ENCODE results near the gene CPNE1. TPM values are rescaled to one million over a fixed set of nuclear protein-coding genes. Genes with fewer than 3 reads are reported as not detected.

CPNE1 gene
- total RNA-seq, 1 experiment from 2014 or later = 64.5 TPM

DNA sequence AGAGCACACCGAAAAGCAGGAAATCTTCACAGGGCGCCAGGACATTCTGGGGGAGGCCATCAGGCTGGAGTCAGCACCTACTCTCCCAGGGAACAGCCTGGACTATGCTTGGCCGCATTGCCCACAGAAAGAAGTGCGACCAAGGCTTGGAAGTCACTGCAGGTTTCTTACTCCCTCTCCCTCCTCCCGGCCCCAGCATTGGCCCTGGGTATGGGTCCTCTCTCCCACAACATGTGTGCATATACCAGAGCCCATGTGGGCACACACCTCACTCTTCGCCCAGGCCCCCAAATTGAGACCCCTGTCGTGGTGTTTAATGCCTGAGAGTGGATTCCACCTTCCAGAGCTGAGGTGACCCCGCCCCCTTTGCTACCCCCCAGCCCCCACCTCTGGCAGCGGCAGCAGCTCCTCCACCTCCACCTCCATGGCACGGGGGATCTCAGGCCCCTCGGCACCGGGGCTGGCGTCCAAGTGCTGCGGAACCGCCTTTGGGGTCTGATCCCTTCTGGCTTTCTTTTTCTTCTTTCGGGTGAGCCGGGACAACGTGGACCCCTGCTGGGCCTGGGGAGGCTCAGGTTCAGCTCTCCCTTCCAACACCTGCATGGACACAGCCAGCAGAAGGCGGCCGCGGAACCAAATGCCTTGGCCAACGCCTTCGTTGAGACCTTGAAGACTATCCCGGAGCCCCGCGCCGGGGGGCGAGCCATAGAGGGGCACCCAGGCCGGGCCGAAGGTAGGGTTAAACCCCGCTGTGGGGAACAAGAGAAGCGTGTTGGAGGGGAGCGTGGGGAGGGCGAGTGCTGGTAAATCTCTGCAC, 64.3 kb downstream of the CPNE1 start:
- DNase-seq (ENCODE audit: low read depth) = no peak

DNA sequence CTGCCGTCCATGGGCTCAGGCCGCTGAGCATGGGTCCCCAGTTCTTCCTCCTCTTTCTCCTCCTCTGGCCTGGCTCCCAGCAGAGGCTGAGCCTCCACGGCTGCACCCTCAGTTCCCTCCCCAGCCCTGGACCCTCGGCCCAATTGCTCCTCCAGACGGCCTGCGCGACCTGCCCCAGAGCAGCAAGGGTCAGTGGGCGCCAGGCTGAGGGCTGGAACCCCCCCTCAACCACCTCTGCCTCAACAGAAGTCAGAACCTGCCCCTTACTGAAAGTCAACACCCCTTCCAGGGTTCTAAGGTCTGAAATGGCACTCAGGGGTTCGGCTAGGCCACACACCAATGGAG, 65.0 kb downstream of the CPNE1 start:
- no peak for DNase-seq (ENCODE audit: low read depth)

DNA sequence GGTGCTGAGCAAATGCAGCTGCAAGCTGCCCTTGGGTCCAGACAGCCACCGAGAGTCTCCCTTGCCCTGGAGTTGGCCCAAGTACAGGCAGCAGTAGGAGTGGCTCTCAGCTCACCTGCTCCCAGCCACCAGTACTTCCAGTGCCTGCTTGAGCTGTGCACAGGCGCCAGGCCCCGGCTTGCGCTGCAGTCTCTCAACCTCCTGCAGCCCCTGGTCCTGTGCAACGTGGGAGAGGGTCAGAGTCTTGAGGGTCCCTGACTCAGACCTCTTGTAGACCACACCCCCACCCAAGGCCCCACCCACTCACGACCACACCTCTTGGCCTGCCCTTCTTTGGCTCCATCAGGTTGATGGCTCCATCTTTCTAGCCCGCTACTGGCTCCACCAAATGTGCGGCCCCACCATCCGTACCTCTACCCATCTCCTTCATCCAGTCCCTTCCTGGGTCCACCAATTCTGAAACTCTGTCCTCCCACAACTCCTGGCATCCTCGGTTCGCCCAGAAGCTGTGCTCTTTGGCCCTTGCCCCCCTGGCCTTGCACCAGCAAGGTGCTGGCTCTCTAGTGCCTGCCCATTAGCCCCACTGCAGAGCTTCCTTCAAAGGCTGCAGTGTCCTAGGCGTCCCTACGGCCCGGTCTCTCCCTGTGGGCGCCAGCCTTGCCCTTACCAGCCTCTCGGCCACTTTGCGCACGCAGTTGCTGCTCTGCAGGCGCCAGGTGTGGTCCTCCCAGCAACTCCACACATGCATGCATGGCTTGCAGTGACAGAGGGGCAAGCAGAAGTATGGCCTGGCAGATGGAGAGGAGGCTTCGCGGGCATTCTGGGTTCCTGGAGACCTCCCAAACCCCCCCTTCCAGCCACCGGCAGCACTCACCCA, 65.6 kb downstream of the CPNE1 start:
- DNase-seq (ENCODE audit: low read depth) = no peak

DNA sequence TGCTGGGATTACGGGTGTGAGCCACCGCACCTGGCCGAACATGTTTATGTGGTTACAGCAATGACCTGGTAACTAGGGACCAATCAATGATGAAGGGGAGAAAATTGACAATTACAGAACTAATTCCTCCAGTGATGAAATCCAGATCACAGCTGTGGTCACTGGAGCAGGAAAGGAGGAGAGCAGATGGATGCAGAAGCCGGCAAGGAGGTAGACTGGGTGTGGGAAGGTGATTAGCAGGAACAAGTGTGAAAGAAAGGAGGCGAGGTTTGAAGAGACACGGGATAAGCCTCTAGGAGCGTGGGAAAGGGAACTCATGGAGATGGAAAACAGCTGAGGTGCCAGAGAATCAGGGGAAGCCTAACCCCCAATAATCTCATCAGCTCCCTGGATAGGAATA, 66.2 kb downstream of the CPNE1 start:
- DNase-seq (ENCODE audit: low read depth) = no peak

DNA sequence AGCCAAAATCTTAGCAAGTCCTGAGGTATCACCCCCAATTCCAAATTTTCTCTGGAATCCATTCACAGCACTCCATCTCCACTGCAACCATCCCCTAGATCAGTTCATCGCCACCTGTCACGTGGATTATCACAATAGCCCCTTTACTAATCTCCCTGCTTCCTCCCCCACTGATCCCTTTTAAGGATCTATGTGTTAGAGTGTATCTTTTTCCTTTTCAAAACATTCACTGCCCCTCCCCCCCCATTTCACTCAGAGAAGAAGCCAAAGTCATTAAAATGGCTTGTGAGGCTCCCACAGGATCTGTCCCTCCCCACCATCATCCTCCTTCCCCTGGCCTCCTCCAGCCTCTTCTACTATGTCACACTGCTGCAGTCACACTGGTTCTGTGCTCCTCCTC, 67.5 kb downstream of the CPNE1 start:
- DNase-seq (ENCODE audit: low read depth) = no peak

DNA sequence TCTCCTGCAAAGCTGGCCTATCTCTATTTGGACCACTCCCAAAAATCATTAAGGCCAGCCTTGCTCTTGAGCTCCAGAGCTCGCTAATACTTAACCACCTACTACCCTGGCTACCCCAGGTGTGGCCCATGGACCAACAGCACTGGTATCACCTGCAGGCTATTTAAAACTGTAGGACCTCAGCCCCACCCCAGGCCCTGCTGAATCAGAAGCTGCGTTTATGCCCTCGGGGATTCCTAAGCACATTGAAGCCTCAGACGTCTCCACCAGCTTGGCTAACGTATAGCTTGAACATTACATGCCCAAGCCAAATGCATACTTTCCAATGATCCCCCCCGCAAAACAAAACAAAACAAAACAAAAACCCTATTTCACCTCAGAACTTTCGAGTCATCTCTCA, 68.8 kb downstream of the CPNE1 start:
- DNase-seq (ENCODE audit: low read depth) = no peak

DNA sequence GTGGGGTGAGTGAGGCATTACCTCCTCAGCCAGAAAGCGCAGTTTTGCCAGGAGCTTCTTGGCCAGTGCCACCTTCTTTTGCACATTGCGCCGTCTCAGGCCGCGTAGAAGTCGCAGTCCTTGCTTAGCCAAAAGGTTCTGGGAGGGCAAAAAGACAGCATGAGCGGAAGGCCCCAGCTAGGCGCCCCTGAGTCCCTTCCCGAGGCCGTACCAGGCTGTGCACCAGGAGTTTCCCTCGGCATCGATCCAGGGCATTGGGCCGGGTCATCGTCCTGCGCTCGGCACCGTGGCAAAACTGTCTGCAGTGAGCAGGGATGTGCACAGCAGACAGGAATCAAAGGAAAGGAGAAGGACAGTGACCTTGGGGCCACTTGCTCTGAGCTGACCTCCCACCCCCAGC, 69.2 kb downstream of the CPNE1 start:
- no peak for DNase-seq (ENCODE audit: low read depth)

DNA sequence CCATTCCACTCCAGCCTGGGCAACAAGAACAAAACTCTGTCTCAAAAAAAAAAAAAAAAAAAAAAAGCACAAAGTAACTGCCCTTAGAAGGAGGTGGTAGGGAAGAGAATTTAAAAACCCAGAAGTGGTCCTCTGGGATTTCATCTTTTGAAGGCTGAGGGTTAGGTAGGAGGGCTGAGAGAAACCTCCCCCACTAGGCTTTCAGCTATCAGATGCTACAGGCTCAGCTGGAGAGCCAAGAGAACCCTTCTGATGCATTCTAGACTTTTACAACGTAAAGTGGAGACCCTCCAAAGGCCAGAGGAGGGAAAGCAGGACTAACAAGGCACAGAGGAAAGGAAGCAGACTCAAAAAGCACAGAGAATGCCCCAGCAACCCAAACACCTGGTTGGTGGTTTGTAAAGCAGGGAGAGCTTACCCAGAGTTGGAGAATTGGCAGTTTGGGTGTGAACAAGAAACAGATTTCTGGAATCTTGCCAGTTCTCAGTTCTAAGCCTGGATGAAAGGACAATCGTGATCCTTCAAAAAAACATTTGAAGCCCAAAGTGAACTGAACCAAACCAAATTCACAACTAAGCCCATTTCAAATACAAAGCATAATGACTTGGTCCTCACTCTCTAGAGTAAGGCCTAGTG, 72.2 kb downstream of the CPNE1 start:
- DNase-seq (ENCODE audit: low read depth) = no peak

DNA sequence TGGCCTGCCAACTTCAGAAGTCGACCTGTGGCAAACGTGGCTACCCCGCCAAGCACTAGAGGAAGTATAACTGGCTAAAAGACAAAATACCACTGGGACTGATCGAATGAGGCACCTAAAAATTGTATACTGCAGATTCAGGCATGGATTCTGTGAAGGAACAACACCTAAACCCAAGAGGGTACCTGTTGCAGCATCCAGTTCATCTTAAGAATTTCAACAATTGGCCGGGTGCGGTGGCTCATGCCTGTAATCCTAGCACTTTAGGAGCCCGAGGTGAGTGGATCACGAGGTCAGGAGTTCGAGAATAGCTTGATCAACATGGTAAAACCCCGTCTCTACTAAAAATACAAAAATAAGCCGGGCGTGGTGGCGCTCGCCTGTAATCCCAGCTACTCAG, 76.3 kb downstream of the CPNE1 start:
- no peak for DNase-seq (ENCODE audit: low read depth)

DNA sequence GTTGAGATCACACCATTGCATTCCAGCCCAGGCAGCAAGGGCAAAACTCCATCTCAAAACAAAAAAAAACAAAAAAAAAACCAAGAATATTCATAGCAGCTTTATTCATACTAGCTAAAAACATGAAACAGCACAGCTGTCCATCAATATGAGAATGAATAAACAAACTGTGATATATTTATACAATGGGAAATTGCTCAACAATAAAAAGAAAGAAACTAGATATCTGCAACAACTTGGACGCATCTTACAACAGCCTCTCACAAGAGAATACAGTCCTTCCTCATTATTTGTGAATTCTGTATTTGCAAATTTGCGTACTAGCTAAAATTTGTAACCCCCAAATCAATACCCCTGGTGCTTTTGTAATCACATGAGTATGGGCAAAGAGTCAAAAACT, 77.3 kb downstream of the CPNE1 start:
- DNase-seq (ENCODE audit: low read depth) = no peak

DNA sequence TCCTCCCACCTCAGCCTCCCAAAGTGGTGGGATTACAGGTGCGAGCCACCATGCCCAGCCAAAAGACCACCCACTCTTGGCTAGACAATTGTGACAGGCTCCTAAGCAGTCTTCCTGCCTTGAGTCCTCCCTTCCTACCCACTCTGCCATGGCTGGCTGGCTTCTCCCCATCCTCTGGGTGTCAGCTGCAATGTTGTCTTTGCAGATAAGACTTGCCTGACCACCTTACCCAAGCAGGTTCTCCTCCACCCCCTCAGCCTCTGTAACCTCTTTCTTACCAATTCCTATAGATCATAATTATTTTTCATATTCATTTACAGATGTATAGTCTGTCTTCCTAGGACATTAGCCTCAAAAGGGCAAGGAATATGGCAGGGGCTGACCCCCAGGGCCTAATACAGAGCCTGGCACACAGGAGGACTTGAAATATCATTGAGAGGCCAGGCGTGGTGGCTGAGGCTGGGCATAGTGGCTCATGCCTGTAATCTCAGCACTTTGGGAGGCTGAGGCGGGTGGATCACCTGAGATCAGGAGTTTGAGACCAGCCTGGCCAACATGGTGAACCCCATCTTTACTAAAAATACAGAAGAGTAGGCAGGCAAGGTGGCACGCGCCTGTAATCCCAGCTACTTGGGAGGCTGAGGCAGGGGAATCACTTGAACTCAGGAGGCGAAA, 77.8 kb downstream of the CPNE1 start:
- no peak for DNase-seq (ENCODE audit: low read depth)

DNA sequence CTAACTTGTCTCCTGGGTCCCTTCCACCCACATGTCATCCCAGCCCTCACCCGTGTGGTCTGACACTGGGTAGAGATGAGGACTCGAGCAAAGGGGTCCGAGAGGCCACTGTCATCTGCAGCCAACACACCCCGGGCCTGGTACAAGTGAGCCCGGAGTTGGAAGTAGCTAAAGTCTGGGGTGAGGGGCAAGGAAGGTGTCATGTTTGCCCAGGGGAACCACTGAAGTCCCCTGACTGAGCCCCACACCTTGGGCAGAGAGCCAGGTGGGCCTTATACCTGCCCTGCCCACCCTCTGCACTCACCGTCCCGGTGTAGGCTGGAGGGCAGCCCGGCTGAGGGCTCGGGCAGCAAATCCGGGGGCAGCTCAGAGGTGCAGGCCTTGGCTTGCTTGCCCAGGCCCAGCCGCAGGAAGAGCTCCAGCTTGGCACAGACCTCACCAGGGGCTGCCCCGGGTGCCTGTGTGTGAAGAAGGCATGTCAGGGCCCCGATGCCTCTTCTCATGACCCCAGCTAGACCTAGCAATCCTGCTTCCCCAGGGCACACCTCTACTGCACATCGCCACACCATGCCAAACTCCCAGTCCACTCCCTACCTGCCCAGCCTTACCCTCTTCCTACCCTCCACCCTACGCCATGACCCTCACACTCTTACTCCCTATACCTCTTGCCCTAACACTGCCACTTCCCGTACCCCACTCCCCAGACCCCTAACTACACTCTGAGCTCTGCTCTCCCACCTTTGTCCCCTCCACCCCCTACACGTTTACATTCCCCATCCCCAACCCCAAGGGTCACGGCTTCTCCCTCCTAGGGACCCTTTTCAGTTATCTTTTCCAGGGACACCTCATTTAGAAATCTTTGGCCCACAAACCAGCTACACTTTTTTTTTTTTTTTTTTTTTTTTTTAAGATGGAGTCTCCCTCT, 80.8 kb downstream of the CPNE1 start:
- DNase-seq (ENCODE audit: low read depth) = no peak

DNA sequence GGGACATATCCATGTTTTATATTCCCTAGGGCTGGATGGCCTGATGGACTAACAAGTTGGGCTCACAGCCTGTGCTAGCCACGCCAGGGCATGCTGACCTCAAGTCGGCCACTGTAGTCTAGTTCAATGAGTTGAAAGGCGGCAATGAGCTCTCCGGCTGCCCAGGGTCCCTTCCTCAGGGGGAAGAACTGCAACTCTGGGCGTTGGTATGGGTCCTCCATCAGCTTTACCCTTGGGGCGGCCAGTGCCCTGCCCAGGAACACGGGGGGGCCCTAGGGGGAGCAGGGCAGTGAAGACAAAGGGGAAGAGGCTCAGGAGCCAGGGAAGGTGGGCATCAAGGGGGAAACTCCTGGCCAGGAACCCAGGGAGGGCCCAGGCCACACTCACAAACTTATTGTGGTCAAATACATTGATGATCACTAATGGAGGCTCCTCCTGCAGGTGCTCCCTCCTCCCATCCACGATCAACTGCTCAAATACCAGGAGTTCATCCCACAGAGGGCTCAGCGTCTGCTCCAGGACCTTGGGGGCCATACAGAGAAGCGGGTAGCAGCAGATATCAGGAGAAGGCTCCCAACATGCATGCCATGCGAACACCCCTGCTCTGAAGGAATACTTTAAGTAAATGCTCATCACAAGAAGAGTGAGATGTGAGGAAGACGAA, 81.8 kb downstream of the CPNE1 start:
- no peak for DNase-seq (ENCODE audit: low read depth)

DNA sequence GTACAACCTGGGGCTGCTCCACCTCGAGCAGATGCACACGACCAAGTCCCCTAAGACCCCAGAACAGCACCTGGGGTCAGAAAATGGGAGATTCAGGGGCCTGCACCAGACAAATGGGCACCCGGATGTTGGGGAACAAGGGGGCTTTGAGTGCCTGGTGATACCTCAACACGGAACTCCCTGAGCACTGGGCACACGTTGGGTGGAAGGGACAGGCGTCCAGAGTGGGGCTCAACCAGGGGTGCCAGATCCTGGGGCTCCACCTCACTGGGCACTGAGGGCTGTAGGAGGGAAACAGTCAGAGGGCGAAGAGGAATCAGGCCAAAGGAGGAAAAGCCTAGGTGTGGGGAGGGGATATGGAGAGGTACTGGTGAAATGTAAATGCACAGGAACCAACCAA, 82.6 kb downstream of the CPNE1 start:
- no peak for DNase-seq (ENCODE audit: low read depth)

DNA sequence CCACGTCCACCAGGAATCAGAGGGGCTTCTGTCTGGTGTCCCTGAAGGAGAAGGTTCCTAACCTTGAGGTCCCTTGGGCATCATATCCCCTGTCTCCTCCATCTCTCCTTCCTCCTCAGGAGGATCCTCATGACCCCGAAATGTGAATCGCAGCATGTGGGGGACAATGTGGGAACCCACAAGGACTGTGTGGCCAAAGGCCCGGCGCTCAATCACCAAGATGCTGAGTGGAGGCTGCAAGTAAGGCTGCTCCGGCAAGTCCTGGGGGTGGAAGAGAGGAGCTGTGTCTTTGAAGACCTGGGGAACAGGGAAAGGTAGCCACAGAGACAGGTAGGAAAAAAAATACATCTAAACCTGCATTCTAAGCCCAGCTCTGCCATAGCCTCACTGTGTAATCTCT, 85.5 kb downstream of the CPNE1 start:
- DNase-seq (ENCODE audit: low read depth) = no peak

DNA sequence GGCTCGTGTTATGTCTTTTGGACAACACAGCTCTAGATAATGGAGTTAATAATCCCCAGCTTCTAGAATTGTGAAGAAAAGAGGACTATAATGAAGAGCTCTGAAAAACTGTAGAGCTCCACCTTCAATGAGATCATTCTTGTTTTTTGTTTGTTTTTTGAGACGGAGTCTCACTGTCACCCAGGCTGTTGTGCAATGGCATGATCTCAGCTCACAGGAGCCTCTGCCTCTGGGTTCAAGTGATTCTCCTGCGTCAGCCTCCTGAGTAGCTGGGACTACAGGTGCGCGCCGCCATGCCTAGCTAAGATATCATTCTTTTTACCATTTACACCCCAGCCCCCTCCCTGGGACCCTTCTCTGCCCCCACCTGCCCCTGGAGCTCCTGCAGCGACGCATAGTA, 86.2 kb downstream of the CPNE1 start:
- DNase-seq (ENCODE audit: low read depth) = no peak

DNA sequence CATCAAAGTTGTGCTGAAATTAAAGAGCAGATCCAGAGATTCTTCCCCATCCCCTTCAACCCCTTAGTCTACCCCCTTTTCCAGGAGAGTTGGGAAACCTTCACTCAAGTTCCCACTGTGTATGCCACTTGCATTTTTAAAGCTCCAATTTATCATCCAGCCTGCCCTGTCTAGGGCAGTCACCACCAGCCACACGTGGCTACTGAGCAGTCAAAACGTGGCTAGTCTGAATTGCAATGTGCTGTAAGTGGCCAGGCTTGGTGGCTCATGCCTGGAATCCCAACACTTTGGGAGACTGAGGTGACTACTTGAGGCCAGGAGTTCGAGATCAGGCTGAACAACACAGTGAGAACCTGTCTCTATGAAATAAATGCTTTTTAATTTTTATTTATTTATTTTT, 87.9 kb downstream of the CPNE1 start:
- DNase-seq (ENCODE audit: low read depth) = no peak
